CD4-positive, alpha-beta T cell treated with Interleukin-15 for 4 hours (primary cell): ENCODE results near the gene RNF150.
"Not testable (repeated sequence)": the region's sequence is repeated elsewhere in the genome, so short reads cannot be mapped to it uniquely, and the experiment has no call there.

Experiments
- DNase-seq: peaks from one replicate; pipeline ENCODE4 v3.0.0-alpha.2; 2020; ENCODE audit warnings: low spot score

Gene RNF150

DNA sequence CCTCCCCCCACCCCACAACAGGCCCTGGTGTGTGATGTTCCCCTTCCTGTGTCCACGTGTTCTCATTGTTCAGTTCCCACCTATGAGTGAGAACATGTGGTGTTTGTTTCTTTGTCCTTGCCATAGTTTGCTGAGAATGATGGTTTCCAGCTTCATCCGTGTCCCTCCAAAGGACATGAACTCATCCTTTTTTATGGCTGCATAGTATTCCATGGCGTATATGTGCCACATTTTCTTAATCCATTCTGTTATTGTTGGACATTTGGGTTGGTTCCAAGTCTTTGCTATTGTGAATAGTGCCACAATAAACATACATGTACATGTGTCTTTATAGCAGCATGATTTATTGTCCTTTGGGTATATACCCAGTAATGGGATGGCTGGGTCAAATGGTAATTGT, 312.7 kb downstream of the RNF150 start:
- DNase-seq, result not testable (repeated sequence)

DNA sequence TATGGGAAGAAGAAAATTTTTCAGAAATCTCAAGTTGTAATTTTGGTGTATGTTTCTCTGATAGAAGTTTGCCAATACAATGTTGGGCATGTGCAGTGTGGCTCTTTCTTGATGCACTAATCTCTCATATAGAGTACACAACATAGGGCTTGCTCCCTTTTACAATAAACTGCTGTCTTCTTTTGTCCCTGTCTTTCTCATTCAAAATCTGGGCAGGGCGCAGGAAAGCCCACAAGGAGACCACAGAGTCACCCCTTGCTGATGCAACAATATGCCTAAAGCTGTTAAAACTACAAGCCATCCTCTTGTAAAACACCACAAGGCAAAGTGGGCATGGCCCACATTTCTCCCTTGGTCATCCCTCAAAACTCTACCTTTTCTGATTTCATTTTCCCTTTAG, 313.7 kb downstream of the RNF150 start:
- DNase-seq, result no peak

DNA sequence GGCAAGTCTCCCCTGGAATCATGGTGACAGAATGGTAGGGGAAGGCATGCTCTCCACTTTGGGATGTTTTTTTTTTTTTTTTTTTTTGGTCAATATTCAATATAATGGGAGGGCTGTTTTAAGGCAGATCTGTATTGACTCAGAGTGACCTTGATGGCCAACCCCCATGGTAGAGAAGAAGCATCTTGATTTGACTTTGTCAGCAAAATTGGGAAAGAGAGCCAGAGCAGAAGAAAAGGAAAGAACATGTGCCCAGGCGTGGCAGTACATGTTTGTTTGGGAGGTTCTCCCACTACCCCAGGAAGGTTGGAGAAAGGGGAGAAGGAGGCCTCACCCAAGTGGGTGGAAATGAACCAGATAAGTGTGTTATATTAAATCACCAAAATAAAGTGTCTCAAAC, 314.8 kb downstream of the RNF150 start:
- no peak for DNase-seq

DNA sequence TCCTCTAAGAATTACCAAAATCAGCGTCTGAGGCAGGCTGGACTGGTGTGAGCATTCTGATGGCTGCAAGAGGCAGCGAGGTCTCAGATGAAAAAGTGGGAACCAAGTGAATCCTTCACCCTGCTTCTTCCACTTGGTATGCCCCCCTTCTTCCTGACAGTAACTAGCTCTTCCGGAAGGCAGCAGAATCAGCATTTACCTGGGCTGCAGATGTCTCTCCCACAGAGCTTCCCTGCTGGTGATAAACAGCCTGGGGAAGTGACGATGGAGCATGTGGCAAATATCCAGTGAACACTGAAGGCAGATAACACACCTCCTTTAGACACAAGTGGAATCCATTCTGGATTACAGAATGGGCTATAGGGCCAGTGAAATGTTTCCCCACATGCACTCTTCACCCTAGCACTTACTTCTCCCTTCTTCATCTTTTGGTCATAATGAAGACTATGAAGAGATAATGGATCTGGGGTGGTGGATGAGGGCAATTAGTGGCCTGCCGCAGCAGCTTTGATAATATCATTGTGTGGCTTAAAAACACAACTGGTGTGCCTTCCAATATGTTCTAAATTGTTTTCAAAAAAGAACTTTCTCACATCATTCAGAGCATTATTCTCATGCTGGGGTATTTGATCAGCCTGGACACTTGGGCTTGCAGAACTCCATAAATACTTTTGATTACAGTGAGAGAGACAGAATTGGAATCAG, 316.3 kb downstream of the RNF150 start:
- DNase-seq, result no peak

DNA sequence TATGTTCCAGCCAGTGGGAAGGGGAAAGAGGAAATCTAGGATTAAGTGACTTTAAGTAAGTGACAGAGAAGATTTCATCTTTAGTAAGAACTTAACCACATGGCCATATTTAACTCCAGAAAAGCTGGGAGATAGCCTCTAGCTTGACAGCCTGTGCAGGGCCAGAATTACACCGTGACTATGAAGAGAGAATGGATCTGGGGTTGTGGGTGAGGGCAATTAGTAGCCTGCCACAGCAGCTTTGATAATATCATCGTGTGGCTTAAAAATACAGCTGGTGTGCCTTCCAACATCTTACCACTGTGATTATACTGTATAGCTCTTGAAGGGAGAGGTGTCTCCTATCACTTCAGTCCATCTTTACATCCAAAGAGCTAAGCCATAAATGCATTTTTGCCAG, 319.5 kb downstream of the RNF150 start:
- DNase-seq, result no peak

DNA sequence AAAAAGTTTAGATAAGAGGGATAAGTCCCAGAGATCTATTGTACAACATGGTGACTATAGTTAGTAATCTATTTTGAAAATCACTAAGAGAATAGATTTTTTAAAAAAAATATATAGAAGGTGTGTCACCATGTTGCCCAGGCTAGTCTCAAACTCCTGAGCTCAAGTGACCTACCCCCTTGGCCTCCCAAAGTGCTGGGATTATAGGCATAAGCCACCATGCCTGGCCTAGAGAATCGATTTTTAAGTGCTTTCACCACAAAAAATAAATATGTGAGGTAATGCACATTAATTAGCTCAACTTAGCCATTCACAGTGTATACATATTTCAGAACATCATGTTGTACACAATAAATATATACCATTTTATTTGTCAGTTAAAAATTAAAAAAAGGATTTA, 320.4 kb downstream of the RNF150 start:
- DNase-seq, result no peak

DNA sequence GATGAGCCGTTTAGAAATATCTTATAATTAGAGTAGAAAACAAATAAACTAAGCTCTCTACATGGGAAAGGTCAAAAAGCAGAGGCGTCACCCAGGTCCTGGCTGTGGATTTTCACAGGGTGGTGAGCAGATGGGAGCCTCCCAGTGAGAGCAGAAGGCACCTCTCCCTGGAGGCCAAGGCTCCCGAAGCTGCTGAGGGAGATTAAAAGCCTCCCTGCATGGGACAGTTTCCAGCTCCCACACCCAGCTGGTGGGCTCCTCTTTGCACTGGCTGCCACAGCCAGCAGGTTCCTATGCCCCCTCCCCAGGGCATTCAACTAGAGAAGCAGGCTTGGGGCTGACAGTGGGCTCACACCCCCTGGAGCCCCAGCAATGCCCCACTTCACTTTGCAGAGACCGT, 321.8 kb downstream of the RNF150 start:
- no peak for DNase-seq

DNA sequence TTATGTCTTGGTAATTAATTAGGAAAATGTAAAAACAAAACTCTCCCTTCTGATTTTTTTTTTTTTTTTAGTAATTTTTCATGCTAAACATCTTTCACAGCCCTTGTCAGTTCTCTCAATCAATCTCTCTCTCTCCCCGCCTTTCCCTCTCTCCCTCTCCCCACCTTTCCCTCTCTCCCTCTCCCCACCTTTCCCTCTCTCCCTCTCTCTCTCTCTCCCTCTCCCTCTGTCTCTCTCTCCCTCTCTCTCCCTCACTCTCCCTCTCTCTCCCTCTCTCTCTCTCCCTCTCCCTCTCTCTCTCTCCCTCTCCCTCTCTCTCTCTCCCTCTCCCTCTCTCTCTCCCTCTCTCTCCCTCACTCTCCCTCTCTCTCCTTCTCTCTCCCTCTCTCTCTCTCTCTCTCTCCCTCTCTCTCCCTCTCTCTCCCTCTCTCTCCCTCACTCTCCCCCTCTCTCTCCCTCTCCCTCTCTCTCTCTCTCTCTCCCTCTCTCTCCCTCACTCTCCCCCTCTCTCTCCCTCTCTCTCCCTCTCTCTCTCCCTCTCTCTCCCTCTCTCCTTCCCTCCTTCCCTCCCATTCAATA, 322.6 kb downstream of the RNF150 start:
- not testable (repeated sequence) for DNase-seq
